ENCODE measurements around the gene ZNRF4. TPM values are rescaled to one million over a fixed set of nuclear protein-coding genes. Genes with fewer than 3 reads are reported as not detected.

Gene ZNRF4
- total RNA-seq, 4 donors from 2014 or later = not detected

GRCh38 chr19:5456130-5456840 is 1.1 kb downstream of the ZNRF4 start:
- TF ChIP-seq CTCF (IDR thresholded peaks at IDR 0.05) (no peak), POLR2A (IDR thresholded peaks at IDR 0.05) (no peak), EP300 (IDR thresholded peaks at IDR 0.05) (no peak)
- H3K4me3 ChIP-seq = no peak overlapping the region
- no peaks in the 10 kb centered on the region for H3K27me3 ChIP-seq
- H3K36me3 ChIP-seq = no peaks in the 10 kb centered on the region
- H3K9me3 ChIP-seq = peaks cover 0 to 23% (median 0%) of the 10 kb centered on the region in 4 donors
- no peak overlapping the region for H3K27ac ChIP-seq
- H3K4me1 ChIP-seq = no peaks in the 10 kb centered on the region
- no peak for DNase-seq (ENCODE audit: low spot score in 2 of 2)
- WGBS, 2 donors = 85 to 93% methylated on average over 19 to 35 of the region's 35 CpGs

- TF ChIP-seq EP300 (IDR thresholded peaks at IDR 0.05) (no peak), POLR2A (IDR thresholded peaks at IDR 0.05) (no peak), CTCF (IDR thresholded peaks at IDR 0.05) (no peak)
- DNase-seq (ENCODE audit: low spot score in 2 of 2) = no peak
- Histone ChIP-seq H3K4me1 (no peaks in the 10 kb centered on the region), H3K36me3 (no peaks in the 10 kb centered on the region), H3K4me3 (no peak overlapping the region), H3K9me3 (peaks cover 0 to 23% (median 0%) of the 10 kb centered on the region in 4 donors), H3K27me3 (no peaks in the 10 kb centered on the region), H3K27ac (no peak overlapping the region)
- WGBS, 2 donors = 75 to 79% methylated on average over 15 to 16 of the region's 16 CpGs
These were observed 1.6 kb downstream of the ZNRF4 start for GRCh38 chr19:5456841-5457200.

- WGBS, 2 donors = 37 to 39% methylated on average over 9 of the region's 9 CpGs
- H3K4me1 ChIP-seq = no peaks in the 10 kb centered on the region
- peaks cover 0 to 24% (median 0%) of the 10 kb centered on the region in 4 donors for H3K9me3 ChIP-seq
- no peaks in the 10 kb centered on the region for H3K27me3 ChIP-seq
- H3K27ac ChIP-seq = no peak overlapping the region
- no peak for DNase-seq (ENCODE audit: low spot score in 2 of 2)
- no peaks in the 10 kb centered on the region for H3K36me3 ChIP-seq
- no peak overlapping the region for H3K4me3 ChIP-seq
- TF ChIP-seq CTCF (IDR thresholded peaks at IDR 0.05) (no peak), EP300 (IDR thresholded peaks at IDR 0.05) (no peak), POLR2A (IDR thresholded peaks at IDR 0.05) (no peak)
These were observed 2.5 kb downstream of the ZNRF4 start for GRCh38 chr19:5457709-5458108.

GRCh38 chr19:5458420-5458819 is 3.2 kb downstream of the ZNRF4 start:
- DNase-seq (ENCODE audit: low spot score in 2 of 2) = no peak
- Histone ChIP-seq H3K9me3 (peaks cover 0 to 18% (median 0%) of the 10 kb centered on the region in 4 donors), H3K4me3 (no peak overlapping the region), H3K27me3 (no peaks in the 10 kb centered on the region), H3K36me3 (no peaks in the 10 kb centered on the region), H3K4me1 (no peaks in the 10 kb centered on the region), H3K27ac (no peak overlapping the region)
- TF ChIP-seq POLR2A (IDR thresholded peaks at IDR 0.05) (no peak), EP300 (IDR thresholded peaks at IDR 0.05) (no peak), CTCF (IDR thresholded peaks at IDR 0.05) (no peak)
- WGBS, 2 donors = 80 to 85% methylated on average over 7 of the region's 7 CpGs

- Histone ChIP-seq H3K36me3 (no peaks in the 10 kb centered on the region), H3K4me3 (no peak overlapping the region), H3K4me1 (no peaks in the 10 kb centered on the region), H3K27me3 (no peaks in the 10 kb centered on the region), H3K9me3 (peaks cover 0 to 11% (median 0%) of the 10 kb centered on the region in 4 donors), H3K27ac (no peak overlapping the region)
- DNase-seq (ENCODE audit: low spot score in 2 of 2) = no peak
- TF ChIP-seq CTCF (IDR thresholded peaks at IDR 0.05) = no peak
- TF ChIP-seq POLR2A (IDR thresholded peaks at IDR 0.05) = no peak
- TF ChIP-seq EP300 (IDR thresholded peaks at IDR 0.05) = no peak
- 35 to 47% methylated on average over 6 of the region's 6 CpGs for WGBS, 2 donors
These were observed 4.1 kb downstream of the ZNRF4 start for GRCh38 chr19:5459360-5459759.
